H9 (cell line): ENCODE results near the gene WIPI1. TPM values are rescaled to one million over a fixed set of nuclear protein-coding genes. Genes with fewer than 3 reads are reported as not detected.

Source experiments
- DNase-seq: peaks from one replicate; pipeline ENCODE4 v3.0.0-alpha.2; 2017
- H2AFZ ChIP-seq: one replicate; pipeline ENCODE4 v1.6.1; 2013; ENCODE audit warnings: mild to moderate bottlenecking, low read length, control low read depth, moderate library complexity
- H2AK5ac ChIP-seq: 2 replicates; pipeline ENCODE4 v1.6.1; 2013; ENCODE audit warnings: low read length, control low read depth, mixed read lengths; ENCODE audit not compliant: insufficient read length
- H2BK120ac ChIP-seq: one replicate; pipeline ENCODE4 v1.6.1; 2013; ENCODE audit warnings: low read depth, mild to moderate bottlenecking, low read length, control low read depth, inconsistent platforms; ENCODE audit not compliant: poor library complexity, severe bottlenecking
- H2BK12ac ChIP-seq: 2 replicates; pipeline ENCODE4 v1.6.1; 2013; ENCODE audit warnings: low read length, control low read depth, mixed read lengths, low read depth; ENCODE audit not compliant: insufficient read length
- H2BK15ac ChIP-seq: 2 replicates; pipeline ENCODE4 v1.6.1; 2013; ENCODE audit warnings: low read depth, low read length, control low read depth
- H2BK20ac ChIP-seq: one replicate; pipeline ENCODE4 v1.6.1; 2013; ENCODE audit warnings: low read depth, mild to moderate bottlenecking, low read length, control low read depth, inconsistent platforms; ENCODE audit not compliant: poor library complexity, severe bottlenecking
- H2BK5ac ChIP-seq: 2 replicates; pipeline ENCODE4 v1.6.1; 2013; ENCODE audit warnings: low read length, control low read depth, mixed read lengths; ENCODE audit not compliant: insufficient read length
- H3K14ac ChIP-seq: 2 replicates; pipeline ENCODE4 v1.6.1; 2013; ENCODE audit warnings: low read length, control low read depth; ENCODE audit not compliant: insufficient read depth
- H3K18ac ChIP-seq: 2 replicates; pipeline ENCODE4 v1.6.1; 2013; ENCODE audit warnings: low read depth, mild to moderate bottlenecking, mixed read lengths, low read length, control low read depth; ENCODE audit not compliant: insufficient read length
- H3K23ac ChIP-seq: 2 replicates; pipeline ENCODE4 v1.6.1; 2013; ENCODE audit warnings: low read length, control low read depth, mixed read lengths, low read depth; ENCODE audit not compliant: insufficient read length
- H3K23me2 ChIP-seq: 2 replicates; pipeline ENCODE4 v1.6.1; 2013; ENCODE audit warnings: low read depth, mild to moderate bottlenecking, mixed read lengths, low read length, control low read depth; ENCODE audit not compliant: insufficient read length, poor library complexity, severe bottlenecking
- H3K27ac ChIP-seq: 2 replicates; pipeline ENCODE4 v1.5.1; 2013; ENCODE audit warnings: low read length, control low read depth, mixed read lengths, low read depth; ENCODE audit not compliant: insufficient read length
- H3K27me3 ChIP-seq: 2 replicates; pipeline ENCODE4 v1.6.1; 2013; ENCODE audit warnings: low read length, control low read depth, inconsistent platforms; ENCODE audit not compliant: insufficient read depth
- H3K4ac ChIP-seq: 2 replicates; pipeline ENCODE4 v1.6.1; 2013; ENCODE audit warnings: low read depth, mild to moderate bottlenecking, control low read depth, inconsistent platforms, low read length, moderate library complexity
- H3K4me1 ChIP-seq: 2 replicates; pipeline ENCODE4 v1.6.1; 2013; ENCODE audit warnings: low read length, control low read depth, inconsistent platforms; ENCODE audit not compliant: insufficient read depth
- H3K4me2 ChIP-seq: 2 replicates; pipeline ENCODE4 v1.6.1; 2013; ENCODE audit warnings: low read length, control low read depth, mixed read lengths; ENCODE audit not compliant: insufficient read length, insufficient read depth
- H3K56ac ChIP-seq: 2 replicates; pipeline ENCODE4 v1.6.1; 2013; ENCODE audit warnings: low read depth, mild to moderate bottlenecking, mixed read lengths, low read length, control low read depth; ENCODE audit not compliant: insufficient read length
- H3K79me1 ChIP-seq: 2 replicates; pipeline ENCODE4 v1.6.1; 2013; ENCODE audit warnings: low read depth, mild to moderate bottlenecking, moderate library complexity, low read length, control low read depth, inconsistent platforms; ENCODE audit not compliant: insufficient read depth, poor library complexity, severe bottlenecking
- H3K79me2 ChIP-seq: 2 replicates; pipeline ENCODE4 v1.6.1; 2013; ENCODE audit warnings: low read length, control low read depth, inconsistent platforms; ENCODE audit not compliant: insufficient read depth
- H3K9ac ChIP-seq: 2 replicates; pipeline ENCODE4 v1.6.1; 2013; ENCODE audit warnings: low read length, control low read depth, mixed read lengths; ENCODE audit not compliant: insufficient read length; ENCODE audit errors: extremely low read depth
- H3K9me3 ChIP-seq: one replicate; pipeline ENCODE4 v1.6.1; 2013; ENCODE audit warnings: low read depth, low read length, inconsistent platforms; ENCODE audit not compliant: control insufficient read depth
- H3T11ph ChIP-seq: one replicate; pipeline ENCODE4 v1.6.1; 2013; ENCODE audit warnings: mild to moderate bottlenecking, low read length, control low read depth, inconsistent platforms
- H4K20me1 ChIP-seq: one replicate; pipeline ENCODE4 v1.6.1; 2013; ENCODE audit not compliant: control insufficient read depth, insufficient read length, insufficient read depth
- H4K5ac ChIP-seq: 2 replicates; pipeline ENCODE4 v1.6.1; 2013; ENCODE audit warnings: low read depth, mild to moderate bottlenecking, mixed read lengths, low read length, control low read depth; ENCODE audit not compliant: insufficient read length
- H4K8ac ChIP-seq: replicated peaks from 2 replicates; pipeline ENCODE4 v1.6.1; 2013; ENCODE audit warnings: low read length, control low read depth, mixed read lengths, low read depth; ENCODE audit not compliant: insufficient read length
- H4K91ac ChIP-seq: 2 replicates; pipeline ENCODE4 v1.6.1; 2013; ENCODE audit warnings: low read depth, mild to moderate bottlenecking, moderate library complexity, mixed read lengths, low read length, control low read depth; ENCODE audit not compliant: insufficient read length
- H3K27ac Mint-ChIP-seq, 3 experiments: 2 replicates in 2 of 3; 3 replicates in 1 of 3; pipeline ENCODE4 v1.8.0; 2020 to 2021; ENCODE audit warnings: mixed read lengths in 3 of 3, mild to moderate bottlenecking in 1 of 3, moderate library complexity in 1 of 3
- H3K27me3 Mint-ChIP-seq: 2 replicates; pipeline ENCODE4 v1.8.0; 2021; ENCODE audit warnings: low read depth, mild to moderate bottlenecking, moderate library complexity, mixed read lengths
- H3K36me3 Mint-ChIP-seq, 3 experiments: 2 replicates in 2 of 3; 3 replicates in 1 of 3; pipeline ENCODE4 v1.8.0; 2020 to 2021; ENCODE audit warnings: low read depth in 3 of 3, mixed read lengths in 3 of 3; ENCODE audit not compliant: insufficient read depth in 1 of 3
- H3K4me1 Mint-ChIP-seq, 2 experiments: 2 replicates each; pipeline ENCODE4 v1.8.0; 2020; ENCODE audit warnings: mixed read lengths in 2 of 2
- H3K4me3 Mint-ChIP-seq, 2 experiments: 2 replicates in 1 of 2; 3 replicates in 1 of 2; pipeline ENCODE4 v1.8.0; 2020 to 2021; ENCODE audit warnings: mild to moderate bottlenecking in 2 of 2, mixed read lengths in 2 of 2, moderate library complexity in 1 of 2
- H3K9me3 Mint-ChIP-seq, 2 experiments: 2 replicates in 1 of 2; 3 replicates in 1 of 2; pipeline ENCODE4 v1.8.0; 2020; ENCODE audit warnings: mild to moderate bottlenecking in 2 of 2, mixed read lengths in 2 of 2, moderate library complexity in 1 of 2
- CTCF ChIP-seq: fragments of 200-600 bp; sonication (generic); conservative IDR thresholded peaks from 3 replicates; pipeline ENCODE4 v1.8.0; 2021; ENCODE audit warnings: antibody characterized with exemption, mild to moderate bottlenecking
- WGBS: extraction: QIAGEN DNeasy Blood & Tissue Kit; methylation state at CpG from one replicate; pipeline ENCODE4 v1.1.7; 2013; ENCODE audit warnings: missing lambda C conversion rate, low lambda C conversion rate, mixed read lengths; ENCODE audit not compliant: insufficient read length; ENCODE audit errors: extremely low coverage; 5-methylcytosine and 5-hydroxymethylcytosine counted together
- total RNA-seq: library from RNA; stranded (reverse); gene quantifications from 2 replicates; pipeline ENCODE4 v1.2.1, GENCODE V29; 2021

WIPI1 gene
- total RNA-seq, 1 experiment from 2014 or later: 15.4 TPM

GRCh38 chr17:68482576-68483041 lies 25.3 kb upstream of the WIPI1 start:
- Histone ChIP-seq H4K5ac (no peak overlapping the region), H3K9me3 (no peaks in the 10 kb centered on the region), H3K23me2 (no peaks in the 10 kb centered on the region), H2AK5ac (no peak overlapping the region), H2BK20ac (no peak overlapping the region), H3K56ac (no peak overlapping the region), H3K14ac (no peak overlapping the region), H2BK12ac (no peak overlapping the region), H3K79me1 (no peaks in the 10 kb centered on the region), H4K91ac (no peak overlapping the region), H3K23ac (no peak overlapping the region), H2BK15ac (no peak overlapping the region), H2AFZ (no peak overlapping the region), H3K18ac (no peak overlapping the region), H3K4me2 (no peak overlapping the region), H3K9ac (no peak overlapping the region), H4K8ac (no peak overlapping the region), H3K79me2 (no peaks in the 10 kb centered on the region), H2BK120ac (no peak overlapping the region), H3K4me1 (no peaks in the 10 kb centered on the region), H3K4ac (no peak overlapping the region), H3K27me3 (no peaks in the 10 kb centered on the region), H3T11ph (no peak overlapping the region), H3K27ac (no peak overlapping the region), H4K20me1 (no peaks in the 10 kb centered on the region), H2BK5ac (no peak overlapping the region)
- no peaks in the 10 kb centered on the region for H3K36me3 Mint-ChIP-seq
- no peak overlapping the region for H3K27ac Mint-ChIP-seq
- H3K27me3 Mint-ChIP-seq: peaks cover 5% of the 10 kb centered on the region; the same call in 1 of the 2 replicates
- DNase-seq: no peak
- peaks cover 4 to 5% of the 10 kb centered on the region in 2 experiments; a peak in 3 of 4 replicates for H3K4me1 Mint-ChIP-seq
- no peak overlapping the region for H3K4me3 Mint-ChIP-seq
- no CpG with 5 or more reads among the region's 4 CpGs for WGBS
- no peak for TF ChIP-seq CTCF
- H3K9me3 Mint-ChIP-seq: no peaks in the 10 kb centered on the region
